Activated naive CD8-positive, alpha-beta T cell treated with anti-CD3 and anti-CD28 coated beads, Interleukin-2, amount 50 U/mL, for 16 hours (primary cell): Measurements from ENCODE around the gene MIGA1.

ENCODE experiments used
- DNase-seq: peaks from one replicate; pipeline ENCODE4 v3.0.0-alpha.2; 2020; ENCODE audit warnings: low read depth, low spot score

Gene MIGA1

DNA sequence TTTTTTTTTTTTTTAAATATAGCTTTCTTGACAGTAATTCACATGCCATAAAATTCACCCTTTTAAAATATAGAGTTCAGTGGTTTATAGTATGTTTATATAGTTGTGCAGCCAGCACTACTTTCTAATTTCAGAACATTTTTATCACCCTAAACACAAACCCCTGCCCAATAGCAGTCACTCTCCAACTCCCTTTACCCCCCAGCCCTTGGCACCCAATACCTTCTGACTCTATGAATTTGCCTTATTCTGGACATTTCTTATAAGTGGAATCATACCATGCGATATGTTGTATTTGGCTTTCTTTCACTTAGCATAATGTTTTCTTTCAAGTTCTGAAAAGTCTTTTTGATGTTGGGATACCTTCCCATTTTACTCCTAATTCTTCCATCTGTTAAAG lies 66.5 kb downstream of the MIGA1 start:
- no peak for DNase-seq

GRCh38 chr1:77846966-77847365 lies 67.5 kb downstream of the MIGA1 start:
- DNase-seq = no peak

DNA sequence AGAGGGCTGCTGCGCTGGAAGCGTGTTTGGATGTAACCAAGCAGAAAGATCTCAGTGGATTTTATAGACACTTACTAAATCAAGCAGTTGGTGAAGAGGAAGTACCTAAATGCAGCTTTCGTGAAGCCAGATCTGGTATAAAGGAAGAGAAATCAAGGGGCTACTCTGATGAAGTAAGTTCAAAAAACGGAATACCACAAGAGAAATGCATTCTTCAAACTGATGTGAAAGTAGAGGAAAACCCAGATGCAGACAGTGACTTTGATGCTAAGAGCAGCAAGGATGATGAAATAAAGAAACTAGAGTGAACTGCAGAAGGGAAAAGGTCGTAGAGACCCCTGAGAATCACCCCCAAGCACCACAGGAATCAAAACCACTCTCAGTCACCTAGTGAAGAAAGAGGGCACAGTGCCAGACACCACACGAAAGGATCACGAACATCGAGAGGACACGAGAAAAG lies 68.2 kb downstream of the MIGA1 start:
- peak; percentile 25 for DNase-seq

DNA sequence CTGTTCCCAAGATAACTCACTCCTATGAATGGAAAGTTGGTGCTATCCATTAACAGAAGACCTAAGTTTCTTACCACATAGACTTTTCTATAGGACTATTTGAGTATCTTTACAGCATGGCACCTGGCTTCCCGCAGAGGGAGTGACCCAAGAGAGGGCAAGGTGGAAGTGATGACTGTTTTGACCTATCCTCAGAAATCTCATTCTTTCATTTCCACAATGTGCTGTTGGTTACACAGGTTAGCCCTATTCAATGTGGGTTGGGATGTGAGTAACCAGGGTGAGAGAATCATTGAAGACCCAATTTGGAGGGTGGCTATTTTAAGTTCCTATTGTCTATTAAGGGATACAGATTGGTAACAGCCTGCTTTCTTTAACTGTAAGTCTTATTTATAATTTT lies 70.6 kb downstream of the MIGA1 start:
- no peak for DNase-seq

DNA sequence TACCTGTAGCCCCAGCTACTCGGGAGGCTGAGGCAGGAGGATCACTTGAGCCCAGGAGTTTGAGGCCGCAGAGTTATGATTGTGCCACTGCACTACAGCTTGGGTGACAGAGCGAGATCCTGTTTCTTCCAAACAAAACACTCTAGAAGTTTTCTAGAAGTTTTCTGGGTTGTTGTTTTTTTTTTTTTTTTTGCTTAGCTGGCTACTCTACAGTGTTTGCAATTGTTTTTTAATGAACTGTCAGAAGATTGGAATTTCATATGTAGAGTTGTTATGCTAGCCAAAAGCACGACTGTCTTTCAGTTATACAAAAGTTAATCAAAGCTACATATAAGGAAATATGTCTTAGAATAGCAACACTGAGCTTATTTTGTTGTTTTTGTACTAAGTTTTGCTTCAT lies 78.1 kb downstream of the MIGA1 start:
- DNase-seq = no peak

DNA sequence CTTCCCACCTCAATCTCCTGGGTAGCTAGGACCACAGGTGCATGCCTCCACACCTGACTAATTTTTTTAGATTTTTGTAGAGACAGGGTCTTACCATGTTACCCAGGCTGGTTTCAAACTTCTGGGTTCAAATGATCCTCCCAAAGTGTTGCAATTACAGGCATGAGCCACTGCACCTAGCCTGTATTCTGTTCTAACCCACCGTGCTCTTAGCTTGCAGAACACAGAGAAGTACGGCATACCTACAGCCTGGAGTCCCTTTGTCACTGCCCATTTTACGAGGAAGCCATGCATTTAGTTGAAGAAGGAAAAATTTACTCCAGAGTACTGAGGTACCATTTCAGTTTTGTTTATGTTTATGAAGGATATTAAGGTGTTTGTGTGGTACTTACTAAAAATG lies 79.3 kb downstream of the MIGA1 start:
- DNase-seq = no peak

- DNase-seq = no peak
These were observed 79.8 kb downstream of the MIGA1 start for GRCh38 chr1:77859248-77859647.

DNA sequence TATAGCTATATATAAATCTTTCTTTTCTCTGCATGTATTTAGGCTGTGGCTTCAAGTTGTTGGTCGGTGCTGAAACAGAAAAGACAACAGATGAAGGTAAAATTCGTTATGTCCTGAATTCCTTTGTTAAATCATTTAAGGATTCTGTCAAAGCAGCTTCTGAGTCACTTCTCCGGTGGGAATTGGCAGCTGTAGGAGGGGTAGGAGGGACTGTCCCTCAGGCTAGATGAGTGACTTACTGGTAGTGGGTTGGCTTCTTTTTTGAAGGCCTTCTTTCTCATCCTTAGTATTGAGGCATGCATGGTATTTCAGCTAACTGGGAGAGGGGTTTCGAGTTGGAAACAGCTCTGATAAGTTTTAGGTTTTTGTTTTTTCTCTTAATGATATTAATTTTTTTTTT lies 86.8 kb downstream of the MIGA1 start:
- DNase-seq = no peak

DNA sequence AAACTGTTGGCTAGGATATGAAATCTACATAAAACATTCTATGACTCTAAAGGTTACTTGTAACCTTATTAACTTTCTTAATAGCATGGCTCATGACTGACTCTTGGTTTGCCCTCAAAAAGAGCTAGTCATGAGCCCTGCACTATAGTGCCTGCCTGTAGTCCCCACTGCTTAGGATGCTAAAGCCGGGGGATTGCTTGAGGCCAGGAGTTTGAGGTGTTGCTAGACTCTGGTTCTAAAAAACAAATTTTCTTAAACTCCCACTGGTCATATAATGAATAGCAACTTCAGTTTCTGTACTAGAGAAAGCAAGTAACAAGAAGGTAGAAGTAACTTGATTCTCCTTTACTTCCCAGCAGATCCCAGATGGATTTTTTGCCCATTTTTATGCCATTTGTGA lies 93.2 kb downstream of the MIGA1 start:
- DNase-seq = no peak

DNA sequence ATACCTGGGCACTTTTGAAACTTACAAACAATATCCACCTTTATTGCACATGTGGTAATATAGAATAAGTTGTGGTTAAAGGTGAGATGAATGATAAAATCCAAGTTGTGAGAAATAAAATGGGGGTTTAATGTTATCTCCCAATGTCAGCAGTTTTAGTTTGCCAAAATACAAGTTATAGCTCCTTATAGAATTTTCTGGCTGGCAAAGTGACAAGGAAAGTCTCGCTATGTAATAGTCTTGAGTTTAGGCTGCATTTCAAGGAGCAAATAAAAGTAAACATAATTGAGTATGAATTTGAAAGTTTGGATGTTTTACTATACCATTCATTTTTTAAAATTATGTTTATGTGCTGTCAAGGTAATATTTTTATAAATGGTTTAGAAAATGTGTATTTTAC lies 94.0 kb downstream of the MIGA1 start:
- DNase-seq = no peak

DNA sequence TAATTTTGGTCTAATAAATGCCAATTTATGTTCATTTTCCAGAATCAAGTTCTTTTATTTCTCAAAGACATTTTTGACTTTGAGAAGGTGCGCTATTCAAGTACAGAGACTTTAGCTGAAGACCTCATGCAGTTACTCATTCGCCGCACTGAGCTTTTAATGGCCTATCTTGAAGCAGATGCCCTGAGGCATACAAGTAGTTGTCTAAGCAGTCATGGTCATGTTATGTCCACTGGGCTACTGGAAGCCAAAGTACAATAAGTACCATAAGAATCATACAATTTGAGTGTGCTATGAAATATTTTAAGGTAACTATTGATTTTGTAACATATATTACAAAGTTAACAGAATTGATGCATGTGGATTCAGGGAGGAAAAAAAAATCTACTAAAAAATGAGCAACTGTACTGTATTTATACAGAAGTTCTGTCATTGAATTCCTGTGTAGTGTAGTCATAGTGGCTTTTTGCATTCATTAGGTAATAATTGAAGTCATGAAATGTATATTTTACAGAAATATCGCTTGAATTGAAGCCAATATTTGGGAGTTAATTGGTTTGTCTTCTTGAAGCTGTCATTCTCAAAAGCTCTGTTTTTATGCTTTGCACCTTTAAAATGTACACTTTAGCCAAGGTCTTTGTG lies 95.5 kb downstream of the MIGA1 start:
- no peak for DNase-seq

GRCh38 chr1:77876884-77877283 lies 97.4 kb downstream of the MIGA1 start:
- no peak for DNase-seq

DNA sequence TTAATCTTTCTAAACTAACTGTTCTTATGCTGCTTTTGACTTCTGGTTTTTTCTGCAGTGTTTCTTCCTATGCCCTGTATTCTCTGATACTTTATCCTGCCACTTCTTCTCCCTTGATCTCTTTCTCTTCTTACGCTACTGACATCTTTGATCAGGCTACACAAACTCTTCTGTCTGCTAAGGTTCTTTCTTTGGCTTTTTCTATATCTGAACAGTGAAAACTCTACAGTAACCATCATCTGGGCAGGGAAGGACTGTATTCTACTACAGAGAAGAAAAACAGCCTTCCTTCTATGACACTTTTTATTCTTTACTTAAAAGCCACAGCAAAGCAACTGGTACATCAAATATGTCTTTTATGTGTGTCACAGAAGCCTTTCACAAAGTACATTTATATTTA lies 101.6 kb downstream of the MIGA1 start:
- no peak for DNase-seq

DNA sequence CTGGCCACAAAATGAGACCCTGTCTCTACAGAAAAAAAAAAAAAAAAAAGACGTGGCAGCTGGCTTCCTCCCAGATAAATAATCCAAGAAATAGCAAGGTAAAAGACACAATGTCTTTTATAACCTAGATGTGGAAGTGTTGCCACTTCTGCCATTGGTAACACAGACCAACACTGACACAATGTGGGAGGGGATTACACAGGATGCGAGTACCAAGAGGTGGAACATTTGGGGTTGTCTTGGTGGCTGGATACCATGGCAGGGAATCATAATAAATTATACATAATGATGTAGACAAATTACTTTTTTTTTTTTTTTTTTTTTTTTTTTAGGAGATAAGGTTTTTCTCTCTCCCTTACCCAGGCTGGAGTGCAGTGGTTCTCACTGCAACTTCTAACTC lies 103.0 kb downstream of the MIGA1 start:
- no peak for DNase-seq

- DNase-seq = no peak
These were observed 108.8 kb downstream of the MIGA1 start, which contains the start of gene NEXN for GRCh38 chr1:77888081-77888780. NEXN (plus strand) TSS chr1:77888624; CDS start chr1:77916107, 27,483 bp downstream.

GRCh38 chr1:77888781-77889642 lies 109.6 kb downstream of the MIGA1 start:
- DNase-seq = no peak

DNA sequence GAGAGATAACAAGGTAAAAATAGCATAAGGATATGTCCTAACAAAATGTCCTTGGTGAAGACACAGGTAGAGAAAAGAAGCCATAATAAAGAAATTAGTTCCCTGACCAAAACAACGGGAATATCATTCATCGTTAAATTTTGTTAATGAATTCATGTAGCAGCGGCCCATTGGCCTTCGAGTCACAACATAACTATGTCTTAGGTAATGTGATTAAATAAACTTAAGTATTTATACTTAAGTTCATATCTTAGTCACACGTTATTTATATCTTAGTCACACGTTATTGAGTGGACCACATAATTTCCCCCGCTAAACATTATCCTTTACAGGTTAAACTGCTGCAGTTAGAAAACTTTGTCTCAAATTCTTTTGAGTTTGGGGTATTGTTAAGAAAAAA lies 110.2 kb downstream of the MIGA1 start:
- DNase-seq = no peak

DNA sequence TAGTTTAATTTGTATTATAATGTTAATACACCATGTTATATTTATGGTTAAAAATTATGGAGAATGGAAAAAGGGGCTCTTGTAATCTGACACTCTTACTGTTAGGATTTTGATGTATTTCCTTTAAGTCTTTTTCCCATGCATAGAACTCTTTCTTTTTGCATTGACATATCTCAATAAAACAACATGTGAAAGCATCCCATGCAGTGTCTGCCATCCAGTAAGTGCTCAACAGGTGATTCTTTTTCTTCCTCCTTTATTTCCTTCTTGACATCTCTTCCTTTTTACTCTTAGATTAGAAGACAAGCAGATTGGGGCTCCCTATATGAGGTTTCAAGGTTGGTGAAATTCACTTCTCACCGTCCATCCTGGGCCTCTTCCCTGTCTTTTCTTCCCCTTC lies 111.8 kb downstream of the MIGA1 start:
- no peak for DNase-seq

DNA sequence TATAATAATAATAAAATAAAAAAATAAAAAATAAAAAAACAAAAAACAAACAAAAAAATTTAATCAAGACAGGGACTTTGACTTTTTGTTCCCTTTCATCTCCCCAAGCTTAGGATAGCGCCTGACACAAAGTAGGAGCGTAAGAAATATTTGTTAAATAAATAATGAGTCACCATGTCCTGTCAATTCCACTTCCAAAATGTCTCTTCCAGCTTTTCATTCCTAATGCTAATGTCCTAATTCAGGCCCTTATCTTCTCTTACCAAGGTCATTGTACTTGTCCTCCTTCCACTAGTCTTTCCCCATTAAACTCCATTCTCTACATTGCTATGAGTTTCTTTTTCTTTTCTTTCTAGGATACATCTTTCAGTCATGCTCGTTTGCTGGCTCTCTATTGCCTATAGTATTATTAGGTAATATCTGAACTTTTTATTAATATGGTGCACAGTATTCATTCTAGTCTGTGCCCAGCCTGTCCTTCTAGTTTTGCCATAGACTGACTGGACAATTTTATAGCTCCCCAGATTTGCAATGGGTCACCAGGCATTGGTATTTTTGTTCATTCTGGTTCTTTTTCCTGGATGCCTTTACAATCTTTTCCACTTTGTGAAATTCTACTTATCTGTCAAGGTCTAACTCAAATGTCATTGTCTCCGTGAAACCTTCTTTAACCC lies 120.3 kb downstream of the MIGA1 start:
- no peak for DNase-seq

- DNase-seq = no peak
These were observed 121.3 kb downstream of the MIGA1 start for GRCh38 chr1:77900687-77901293.

DNA sequence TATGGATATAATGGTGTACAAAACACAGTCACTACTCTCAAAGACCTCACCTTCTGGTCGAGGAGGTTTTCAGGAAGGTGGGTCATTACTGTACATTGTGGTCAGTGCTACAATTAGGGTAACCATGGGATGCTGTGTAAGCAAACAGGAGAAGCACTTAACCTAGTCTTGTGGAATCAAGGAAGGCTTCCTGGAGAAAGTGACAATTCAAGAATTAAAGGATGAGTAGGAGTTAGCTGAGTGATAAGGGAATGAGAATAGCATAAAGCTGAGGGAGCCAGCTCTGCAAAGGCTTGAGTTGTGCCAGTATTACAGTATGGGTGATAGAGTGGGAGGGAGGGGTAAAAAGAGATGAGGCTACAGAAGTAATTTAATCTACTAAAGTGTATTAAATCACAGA lies 126.2 kb downstream of the MIGA1 start:
- no peak for DNase-seq
